GM21515 (cell line): Measurements from ENCODE around the gene AHCYL2.
"Not testable (repeated sequence)": the region's sequence is repeated elsewhere in the genome, so short reads cannot be mapped to it uniquely, and the experiment has no call there.

Experiments used
- ATAC-seq: cut with Tn5 transposase; IDR thresholded peaks from one replicate; pipeline ENCODE4 v1.9.1; 2021; ENCODE audit not compliant: unreplicated experiment

Gene AHCYL2

DNA sequence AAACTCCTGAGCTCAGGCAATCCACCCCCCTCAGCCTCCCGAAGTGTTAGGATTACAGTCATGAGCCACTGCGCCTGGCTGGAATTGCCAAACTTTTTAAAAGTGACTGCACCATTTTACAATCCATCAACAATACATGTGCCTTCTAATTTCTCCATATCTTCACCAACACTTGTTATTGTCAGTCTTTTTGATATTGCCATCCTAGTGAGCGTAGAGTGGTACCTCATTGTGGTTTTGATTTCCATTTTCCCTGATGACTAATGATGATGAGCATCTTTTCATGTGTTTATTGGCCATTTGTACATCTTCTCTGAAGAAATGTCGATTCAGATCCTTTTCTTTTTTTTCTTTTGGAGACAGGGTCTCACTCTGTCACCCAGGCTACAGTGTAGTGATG, 187.7 kb downstream of the AHCYL2 start:
- ATAC-seq, result no peak

DNA sequence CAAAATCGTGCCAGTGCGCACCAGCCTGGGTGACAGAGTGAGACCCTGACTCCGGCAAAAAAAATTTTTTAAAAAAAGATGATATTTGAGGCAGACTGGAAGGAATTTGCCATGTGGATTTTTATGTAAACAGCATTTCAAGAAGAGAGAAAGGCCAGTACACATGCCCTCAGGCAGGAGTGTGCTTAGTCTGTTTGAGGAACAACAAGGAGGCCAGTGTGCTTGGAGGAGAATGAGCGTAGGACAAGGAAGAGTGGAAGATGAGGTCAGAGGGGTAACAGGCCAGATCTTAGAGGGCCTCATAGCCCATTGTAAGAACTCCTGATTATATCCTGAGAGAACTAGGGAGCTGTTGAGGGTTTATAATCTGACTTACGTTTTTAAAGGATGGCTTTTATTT, 192.2 kb downstream of the AHCYL2 start:
- ATAC-seq, result no peak

DNA sequence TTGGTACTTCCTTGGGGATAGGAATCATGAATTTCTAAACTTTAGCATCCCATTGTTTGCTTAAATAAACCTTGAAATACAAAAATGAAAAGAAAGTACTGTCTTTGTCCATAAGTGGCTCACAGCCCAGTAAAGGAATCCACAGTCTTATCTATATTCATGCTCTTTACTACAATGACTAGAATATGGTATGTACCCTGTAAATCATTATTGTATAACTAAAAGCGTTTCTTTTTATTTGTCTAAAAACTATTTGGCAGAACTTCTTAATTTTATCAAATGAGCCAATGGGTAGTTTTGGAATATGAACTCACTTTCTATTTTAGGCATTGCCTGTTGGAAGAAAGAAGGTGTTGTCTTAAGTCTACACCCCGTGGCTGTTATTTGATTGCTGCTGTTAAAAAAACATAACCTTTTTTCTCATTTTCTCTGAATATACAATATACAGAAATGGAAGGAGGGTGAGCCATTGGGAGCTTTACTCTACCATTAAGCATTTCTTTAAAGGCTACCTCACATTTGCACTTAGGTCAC, 197.0 kb downstream of the AHCYL2 start:
- ATAC-seq, result no peak

DNA sequence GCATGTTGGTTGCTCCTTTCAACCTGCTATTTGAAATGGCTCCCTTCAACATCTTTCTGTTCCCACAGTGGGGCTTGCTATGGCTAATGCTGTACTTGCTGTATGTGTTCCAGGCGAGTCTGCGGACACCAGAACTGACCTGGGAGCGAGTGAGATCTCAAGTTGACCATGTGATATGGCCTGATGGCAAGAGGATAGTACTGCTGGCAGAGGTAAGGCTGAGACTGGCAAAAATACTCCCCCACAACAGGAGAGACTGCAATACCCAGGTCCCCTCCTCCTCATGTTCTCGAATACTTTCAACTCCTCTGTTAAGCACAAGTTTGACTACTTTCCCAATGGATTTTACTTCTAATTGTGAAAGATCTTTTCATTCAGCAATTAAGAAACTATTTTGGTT, 197.9 kb downstream of the AHCYL2 start:
- ATAC-seq, result no peak

DNA sequence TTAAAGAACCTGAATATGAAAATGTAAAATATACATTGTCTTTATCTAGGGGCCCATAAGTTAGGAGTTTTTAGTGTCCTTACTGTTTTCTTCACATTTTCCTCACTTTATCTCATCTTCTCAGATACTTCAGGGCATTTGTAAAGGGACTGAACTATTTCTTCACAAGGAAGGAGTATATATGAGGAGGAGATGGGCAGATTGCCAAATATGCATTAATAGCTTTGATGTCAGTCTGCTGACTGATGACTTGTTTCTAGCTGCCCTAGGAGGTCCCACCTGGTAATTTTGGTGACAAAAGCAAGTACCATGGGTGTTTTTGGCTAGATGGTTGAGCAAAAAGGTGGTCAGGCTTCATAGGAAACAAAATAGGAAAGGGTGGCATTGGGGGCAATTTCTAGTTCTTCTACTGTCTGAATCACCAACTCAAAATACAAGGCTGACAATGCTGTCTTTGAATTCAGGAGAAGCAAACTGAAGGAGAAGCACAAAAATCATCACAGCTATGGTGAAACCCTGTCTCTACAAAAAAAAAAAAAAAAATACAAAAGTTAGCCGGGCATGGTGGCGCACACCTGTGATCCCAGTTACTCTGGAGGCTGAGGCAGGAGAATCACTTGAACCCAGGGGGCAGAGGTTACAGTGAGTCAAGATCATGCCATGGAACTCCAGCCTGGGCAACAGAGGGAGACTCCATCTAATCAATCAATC, 199.0 kb downstream of the AHCYL2 start:
- no peak for ATAC-seq

DNA sequence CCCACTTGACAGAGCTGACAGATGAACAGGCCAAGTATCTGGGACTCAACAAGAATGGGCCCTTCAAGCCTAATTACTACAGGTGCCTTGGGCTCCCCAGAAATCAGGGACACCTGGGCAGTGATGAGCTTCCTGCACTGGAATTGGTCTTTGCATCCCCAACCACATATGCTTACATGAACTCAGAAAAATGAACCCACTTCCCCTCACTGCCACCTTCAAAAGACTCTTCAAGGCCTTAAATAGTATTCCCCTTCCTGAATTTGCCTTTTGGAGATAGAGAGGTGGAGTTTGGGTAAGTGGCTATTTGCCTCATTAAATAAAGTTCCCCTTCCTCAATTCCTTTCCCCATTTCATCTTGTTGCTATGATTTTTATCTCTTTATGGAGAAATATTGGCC, 201.7 kb downstream of the AHCYL2 start:
- ATAC-seq, result no peak

DNA sequence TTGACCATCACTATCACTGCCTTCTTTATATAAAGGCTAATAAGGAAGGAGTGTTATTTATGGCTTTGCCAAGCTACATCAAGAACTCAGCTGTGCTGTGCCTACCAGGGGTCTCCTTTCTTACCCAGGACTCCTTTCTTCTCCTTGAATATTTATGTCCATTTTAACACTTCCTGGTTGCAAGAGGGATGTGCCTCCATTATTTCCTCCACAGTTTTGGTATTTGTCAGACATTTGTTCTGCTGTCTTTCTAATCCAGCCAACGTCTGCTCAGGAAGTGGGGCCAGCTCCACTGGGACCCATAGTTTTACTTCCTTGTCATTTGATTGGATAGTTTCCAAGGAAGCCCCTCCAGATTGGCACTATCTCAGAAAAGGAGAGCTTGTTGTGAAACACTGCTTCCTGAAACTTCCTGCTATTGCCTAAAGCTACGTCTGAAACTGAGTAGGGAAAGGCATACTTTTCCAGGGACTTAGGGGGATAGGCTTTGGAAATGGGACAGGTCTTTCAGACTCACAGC, 202.8 kb downstream of the AHCYL2 start:
- ATAC-seq, result no peak

DNA sequence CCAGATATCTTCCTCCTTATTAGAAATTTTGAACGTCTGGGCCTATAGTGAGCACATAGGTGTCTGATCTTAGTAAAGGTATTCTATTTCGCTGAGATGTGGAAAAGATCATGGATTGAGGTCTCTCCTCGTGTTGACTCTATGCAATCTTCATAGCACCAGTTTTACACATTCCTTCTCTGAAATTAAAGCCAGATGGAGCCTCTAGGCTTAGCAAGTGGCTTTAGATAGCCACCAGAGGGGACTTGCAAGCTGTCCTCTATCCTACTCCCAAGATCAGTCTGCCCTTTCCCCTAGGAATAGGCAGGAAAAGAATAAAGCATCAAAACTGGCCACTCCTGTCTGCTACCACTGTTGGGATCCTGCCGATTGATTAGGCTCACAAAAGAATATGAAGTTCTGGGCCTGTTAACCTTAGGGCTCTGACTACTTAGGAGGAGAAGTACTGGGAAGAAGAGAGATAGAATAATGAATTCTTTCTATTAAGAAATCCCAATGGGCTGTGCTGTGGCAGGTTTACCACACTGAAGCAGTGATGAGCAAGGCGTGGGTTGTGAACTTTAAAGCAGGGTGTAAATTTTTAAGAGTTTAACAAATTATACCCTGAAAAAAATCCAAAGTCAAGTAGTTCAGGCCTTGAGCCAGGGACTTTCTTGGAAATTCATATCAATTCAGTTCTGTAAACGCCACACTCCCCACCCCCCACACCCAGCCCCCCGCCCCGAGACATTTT, 207.2 kb downstream of the AHCYL2 start:
- ATAC-seq, result no peak

DNA sequence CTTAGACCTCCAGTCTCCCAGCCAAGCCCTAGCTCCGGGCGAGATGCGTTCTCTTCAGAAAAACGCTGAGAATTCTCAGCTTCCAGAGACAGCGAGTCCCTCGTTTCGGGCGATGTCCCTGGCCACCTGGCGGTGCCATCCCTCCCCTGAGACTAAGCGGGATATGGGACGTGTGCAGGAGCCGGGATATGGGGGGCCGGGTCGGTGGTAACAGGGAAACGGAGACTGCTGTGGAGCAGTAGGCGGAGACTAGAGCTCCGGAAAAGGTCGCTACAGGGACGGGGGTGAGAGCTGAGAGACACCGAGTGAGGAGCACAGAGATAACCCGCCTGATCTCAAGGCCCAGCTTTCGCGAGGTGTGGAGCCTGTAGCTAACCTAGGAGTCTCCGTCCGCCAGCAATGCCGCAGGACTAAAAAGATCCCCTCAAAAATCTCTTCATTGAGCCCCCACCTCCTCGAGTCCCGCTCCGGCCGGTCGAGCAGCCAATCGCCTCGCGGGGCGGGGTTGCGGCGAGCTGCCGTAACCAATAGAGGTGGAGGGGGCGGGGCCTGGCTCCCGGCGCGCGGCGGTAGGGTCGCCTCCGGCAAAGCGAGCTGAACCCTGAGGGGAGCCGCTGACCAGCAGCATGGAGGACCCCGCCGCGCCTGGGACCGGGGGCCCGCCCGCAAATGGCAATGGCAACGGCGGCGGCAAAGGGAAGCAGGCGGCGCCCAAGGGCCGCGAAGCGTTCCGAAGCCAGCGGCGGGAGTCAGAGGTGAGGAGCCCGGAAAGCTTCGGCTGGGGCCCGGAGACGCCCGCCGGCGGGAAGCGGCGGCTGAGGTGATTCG, 209.2 kb downstream of the AHCYL2 start, which contains the start of gene STRIP2:
TSS of gene STRIP2 (plus strand) at position 586 of the 828 bp plus-strand sequence. CDS start at position 627, 41 bp downstream.
- peak; percentile 97 for ATAC-seq

DNA sequence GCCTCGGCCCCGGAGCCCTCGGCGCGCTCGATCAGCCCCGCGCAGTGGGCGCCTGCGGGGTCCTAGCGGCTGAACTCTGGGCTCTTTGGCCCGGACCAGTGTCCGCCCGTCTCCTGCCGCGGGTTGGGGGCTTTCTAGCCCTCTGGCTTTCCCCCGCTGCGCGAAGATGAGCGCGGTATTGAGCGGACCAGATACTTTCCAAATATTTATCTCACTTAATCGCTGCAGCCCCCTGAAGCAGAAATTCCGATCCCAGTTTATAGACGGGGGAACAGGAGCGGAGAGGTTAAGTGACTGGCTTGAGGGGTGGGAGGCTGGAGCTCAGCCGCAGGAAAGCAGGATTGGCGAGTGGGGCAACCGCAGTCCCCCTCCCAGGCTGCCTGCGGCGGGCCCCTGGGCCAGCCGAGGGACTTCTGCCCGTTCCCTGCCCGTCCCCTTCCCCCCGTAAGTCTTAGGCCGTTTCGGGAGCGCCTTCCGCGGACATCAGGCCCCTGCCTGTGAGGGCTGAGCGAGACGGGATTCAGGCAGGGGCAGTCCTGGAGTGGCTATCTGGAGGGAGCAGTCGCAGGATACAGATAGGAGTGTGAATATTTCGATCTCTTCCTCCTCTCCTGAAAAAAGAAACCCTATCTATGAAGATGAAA, 210.0 kb downstream of the AHCYL2 start:
- no peak for ATAC-seq

DNA sequence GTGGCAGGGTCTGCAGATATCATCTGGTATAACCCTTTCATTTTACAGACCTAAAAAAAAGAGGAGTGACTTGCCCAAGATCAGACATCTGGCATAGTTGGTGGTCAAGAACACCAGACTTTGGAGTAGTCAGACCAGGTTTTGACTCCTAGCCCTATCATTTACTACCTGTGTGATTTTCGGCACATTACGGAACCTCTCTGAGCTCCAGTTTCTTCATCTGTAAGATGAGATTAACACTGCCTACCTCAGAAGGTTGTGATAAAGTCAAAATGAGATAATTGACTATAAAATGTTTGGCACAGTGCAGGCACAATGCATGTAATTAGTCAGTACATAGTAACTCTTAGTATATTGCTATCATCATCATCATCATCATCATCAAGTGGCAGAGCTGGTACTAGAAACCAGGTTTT, 210.6 kb downstream of the AHCYL2 start:
- ATAC-seq, result no peak

DNA sequence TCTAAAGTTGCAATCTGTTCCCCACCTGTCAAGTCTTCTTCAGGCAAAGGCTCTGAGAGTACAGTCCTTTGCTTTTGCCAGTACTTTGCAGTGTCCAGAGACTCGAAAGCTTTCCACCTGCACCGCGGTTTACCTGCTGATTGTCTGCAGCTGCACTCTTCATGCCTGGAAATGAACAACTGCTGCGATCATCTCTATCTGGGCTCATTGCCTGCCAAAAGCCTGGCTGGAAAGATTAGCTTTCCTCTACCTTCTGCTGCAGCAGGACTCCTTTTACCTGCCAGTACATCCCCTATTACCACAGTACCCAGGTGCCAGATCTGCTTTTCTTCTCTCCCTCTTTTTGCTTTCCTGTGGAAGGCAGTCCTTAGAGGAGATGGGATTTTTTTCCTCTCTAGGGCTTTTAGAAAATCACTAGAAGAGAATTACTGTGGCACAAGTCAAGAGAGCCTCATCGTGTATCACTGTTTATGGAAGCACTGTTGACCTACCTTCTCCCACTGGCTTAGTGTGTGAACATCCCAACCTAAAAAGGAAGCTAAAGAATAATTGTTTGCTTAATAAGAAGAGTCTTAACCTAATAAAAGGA, 211.6 kb downstream of the AHCYL2 start:
- ATAC-seq, result no peak

DNA sequence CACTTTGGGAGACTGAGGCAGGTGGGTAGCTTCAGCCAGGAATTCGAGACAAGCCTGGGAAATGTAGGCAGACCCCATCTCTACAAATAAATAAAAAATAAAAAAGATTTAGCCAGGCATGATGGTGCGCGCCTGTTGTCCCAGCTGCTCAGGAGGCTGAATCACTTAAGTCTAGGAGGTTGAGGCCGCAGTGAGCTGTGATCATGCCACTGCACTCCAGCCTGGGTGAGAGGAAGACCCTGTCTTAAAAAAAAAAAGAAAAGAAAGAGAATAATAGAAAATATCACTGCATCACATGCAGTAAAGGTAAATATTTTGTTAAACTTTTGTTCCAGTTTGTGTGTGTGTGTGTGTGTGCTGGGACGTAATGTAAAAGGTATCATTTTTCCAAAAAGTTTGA, 212.4 kb downstream of the AHCYL2 start:
- ATAC-seq, result no peak

DNA sequence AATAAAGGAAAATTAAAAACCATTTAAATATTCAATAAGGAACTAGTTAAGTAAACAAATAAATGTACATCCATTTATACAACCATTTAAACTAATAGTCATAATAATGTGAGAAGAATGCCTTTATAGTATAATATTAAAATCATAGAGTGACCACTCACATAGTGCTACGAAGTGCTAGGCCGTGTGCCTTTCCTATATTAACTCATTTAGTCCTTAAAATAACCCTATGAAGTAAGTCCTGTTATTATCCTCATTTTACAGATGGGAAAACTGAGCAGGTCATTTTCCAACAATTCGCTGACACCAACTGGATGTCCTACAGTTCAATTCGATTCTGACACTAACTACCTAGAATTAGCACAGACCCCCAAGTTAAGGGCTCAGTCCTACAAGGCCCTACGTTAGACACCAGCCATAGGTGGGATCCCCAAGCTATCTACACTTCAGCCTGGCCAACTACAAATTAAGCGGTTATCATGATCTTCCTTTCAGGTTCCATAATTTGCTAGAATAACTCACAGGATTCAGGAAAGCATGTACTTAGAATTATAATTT, 213.5 kb downstream of the AHCYL2 start:
- ATAC-seq, result no peak

DNA sequence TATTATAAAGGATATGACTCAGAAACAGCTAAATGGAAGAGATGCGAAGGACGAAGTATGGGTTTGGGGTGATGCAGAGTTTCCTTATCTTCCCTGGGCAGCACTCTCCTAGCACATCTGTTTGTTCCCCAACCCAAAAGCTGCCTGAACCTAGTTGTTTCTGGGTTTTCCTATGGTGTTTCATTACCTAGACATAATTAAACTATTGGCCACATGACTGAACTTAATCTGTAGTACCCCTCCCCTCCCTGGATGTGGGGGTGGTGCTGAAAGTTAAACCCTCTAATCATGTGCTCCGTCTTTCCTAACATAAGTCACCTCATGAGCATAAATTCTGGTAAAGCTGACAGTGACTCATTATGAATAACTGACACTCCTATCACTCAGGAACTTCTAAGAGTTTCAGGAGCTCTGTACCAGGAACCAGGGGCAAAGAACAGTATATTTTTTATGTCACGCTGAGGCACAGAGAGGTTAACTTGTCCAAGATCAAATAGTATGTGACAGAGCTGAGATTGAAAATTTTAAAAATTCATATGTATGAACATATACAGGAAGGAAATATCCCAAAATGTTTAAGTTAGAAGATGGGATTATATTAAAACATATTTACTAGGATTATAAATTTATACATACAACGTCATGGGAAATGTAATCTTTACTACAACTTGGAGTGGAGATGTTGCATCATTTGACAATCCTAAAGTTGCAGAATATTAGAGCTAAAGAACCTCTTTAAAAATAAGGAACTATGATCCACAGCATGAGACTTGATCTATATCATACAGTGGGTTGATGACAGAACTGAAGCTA, 214.2 kb downstream of the AHCYL2 start:
- ATAC-seq, result no peak

DNA sequence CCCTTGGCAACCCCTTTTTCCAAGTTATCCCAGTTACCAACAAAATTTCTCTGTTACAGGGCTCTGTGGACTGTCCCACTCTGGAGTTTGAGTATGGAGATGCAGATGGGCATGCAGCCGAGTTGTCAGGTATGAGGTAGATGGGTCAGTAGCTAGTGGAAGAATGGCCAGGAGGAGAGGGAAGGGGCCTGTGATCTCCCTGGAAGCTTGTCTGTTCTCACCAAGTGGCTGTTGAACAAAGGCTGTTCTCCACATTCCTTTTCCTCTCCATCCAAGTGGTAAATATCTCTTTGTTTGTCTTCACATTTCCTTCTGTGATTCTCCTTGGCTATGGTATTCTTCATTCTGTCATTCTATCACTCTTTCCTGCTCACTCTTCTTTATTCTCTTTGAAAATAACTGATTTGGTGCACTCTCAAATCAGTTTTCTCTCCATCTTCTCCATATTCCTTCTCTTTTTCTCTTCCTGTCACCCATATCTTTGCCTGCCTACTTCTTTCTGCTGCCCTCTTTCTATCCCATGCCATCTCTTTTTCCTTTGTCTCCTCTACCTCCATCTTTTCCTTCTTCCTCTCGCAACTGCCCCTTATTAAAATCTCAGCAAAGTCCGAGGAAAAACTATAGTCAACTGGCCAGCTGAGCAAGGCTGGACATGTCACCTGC, 215.3 kb downstream of the AHCYL2 start:
- no peak for ATAC-seq

DNA sequence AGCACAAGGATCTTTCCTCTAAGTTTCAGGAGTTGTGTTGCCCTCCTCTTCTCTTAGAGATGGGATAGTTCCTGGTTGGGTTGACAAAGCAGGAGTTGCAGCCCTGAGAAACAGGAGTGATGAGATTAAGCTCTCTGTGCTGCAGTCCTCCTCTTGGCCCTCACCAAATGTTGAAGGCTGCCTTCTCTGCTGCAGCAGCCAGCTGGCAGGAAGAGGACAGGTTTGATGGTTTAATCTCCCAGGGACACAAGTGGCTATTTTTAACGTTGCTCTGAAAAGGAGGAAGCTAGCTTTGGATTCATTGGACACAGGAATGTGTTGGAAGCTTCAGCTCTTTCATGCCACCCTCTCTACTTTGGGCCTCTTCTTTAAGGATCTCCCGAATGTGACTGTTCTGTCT, 218.8 kb downstream of the AHCYL2 start:
- ATAC-seq, result no peak

DNA sequence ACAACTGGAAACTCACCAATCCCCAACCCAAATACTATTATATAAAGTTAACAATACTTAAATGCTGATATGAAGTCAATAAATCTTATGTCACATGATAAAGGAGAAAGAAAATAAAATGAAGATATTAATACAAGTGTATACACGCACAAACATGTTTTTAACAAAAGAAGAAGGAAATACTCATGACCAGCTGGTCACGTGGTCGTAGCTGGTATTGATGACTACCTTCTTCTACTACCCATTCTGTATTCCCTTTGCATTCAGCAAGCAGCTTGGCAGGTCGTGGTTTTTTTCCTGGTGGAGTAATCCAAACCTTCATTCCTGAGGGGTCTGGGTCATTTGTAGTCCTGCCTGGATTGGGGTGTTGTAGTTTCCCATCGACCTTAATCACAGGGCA, 219.9 kb downstream of the AHCYL2 start:
- not testable (repeated sequence) for ATAC-seq

DNA sequence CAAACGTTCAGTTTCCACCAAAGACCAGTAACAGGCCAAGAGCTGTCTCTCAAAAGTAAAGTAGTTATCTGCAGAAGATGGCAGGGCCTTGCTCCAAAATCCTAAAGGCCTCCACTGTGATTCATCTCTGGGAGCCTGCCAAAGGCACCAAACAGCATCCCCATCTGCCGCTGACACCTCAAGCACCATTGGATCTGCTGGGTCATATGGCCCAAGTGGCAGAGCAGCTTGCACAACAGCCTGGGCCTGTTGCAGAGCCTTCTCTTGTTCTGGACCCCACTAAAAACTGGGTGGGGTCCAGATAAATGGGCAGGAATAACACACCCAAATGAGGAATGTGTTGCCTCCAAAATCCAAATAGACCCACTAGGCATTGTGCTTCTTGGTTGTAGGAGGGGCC, 222.1 kb downstream of the AHCYL2 start:
- ATAC-seq, result not testable (repeated sequence)
